Peyer's patch (tissue), 4 donors: ENCODE results near the gene PIH1D2. TPM values are rescaled to one million over a fixed set of nuclear protein-coding genes. Genes with fewer than 3 reads are reported as not detected.
A peak's percentile ranks its signal among the peaks of the same experiment; 100 is the strongest.

Experiments
- DNase-seq, 3 donors: peaks; one replicate each; pipeline ENCODE4 v3.0.0-alpha.2; 2017 to 2019
- H3K27ac ChIP-seq, 4 donors: fragments of 200-600 bp; sonication (generic); one replicate each; pipeline ENCODE4 v1.5.1; 2016 to 2019
- H3K27me3 ChIP-seq, 2 donors: fragments of 200-600 bp; sonication (generic); one replicate each; pipeline ENCODE4 v1.5.1; 2019
- H3K36me3 ChIP-seq, 3 donors: fragments of 200-600 bp; sonication (generic); one replicate each; pipeline ENCODE4 v1.5.1; 2016 to 2019
- H3K4me1 ChIP-seq, 4 donors: fragments of 200-600 bp; sonication (generic); one replicate each; pipeline ENCODE4 v1.5.1; 2016 to 2019
- H3K4me3 ChIP-seq, 4 donors: fragments of 200-600 bp; sonication (generic); 1 replicate in 3 of 4; 2 replicates in 1 of 4; pipeline ENCODE4 v1.5.1; 2016 to 2019; ENCODE audit warnings: mild to moderate bottlenecking in 1 of 4
- H3K9me3 ChIP-seq, 4 donors: fragments of 200-600 bp; sonication (generic); one replicate each; pipeline ENCODE4 v1.5.1; 2016 to 2019; ENCODE audit warnings: mild to moderate bottlenecking in 1 of 4
- POLR2A ChIP-seq, 2 donors: fragments of 450-650 bp; IDR thresholded peaks; one replicate each; pipeline ENCODE4 v1.5.1; 2017; ENCODE audit warnings: antibody characterized with exemption in 2 of 2, mild to moderate bottlenecking in 2 of 2, moderate library complexity in 2 of 2
- small RNA-seq, 2 donors: library from RNA; depleted of rRNA; stranded (forward); fragments of <200 nt; gene quantifications; one replicate each; pipeline ENCODE3, GENCODE V24; 2016
- total RNA-seq, 4 donors: library from RNA; depleted of rRNA; stranded (reverse); fragments of >200 nt; gene quantifications; one replicate each; pipeline ENCODE4 v1.1.0, GENCODE V29; 2016
- TF ChIP-seq, protein P1 (sequence below), 6 experiments: fragments of 450-650 bp in 4 of 6; fragments of 200-600 bp in 2 of 6; sonication (generic) in 1 of 6; IDR thresholded peaks; one replicate each; pipeline ENCODE4 v1.5.1; 2017 to 2019; ENCODE audit warnings: antibody characterized with exemption in 6 of 6, mild to moderate bottlenecking in 3 of 6, moderate library complexity in 1 of 6

PIH1D2 gene
- total RNA-seq, 4 donors from 2014 or later = 2.8 to 11.6 TPM; not detected in 2

GRCh38 chr11:112024178-112024772, 49.5 kb downstream of the PIH1D2 start:
- Histone ChIP-seq H3K9me3 (no peaks in the 10 kb centered on the region), H3K27me3 (no peaks in the 10 kb centered on the region), H3K4me1 (peaks cover 0 to 10% (median 0%) of the 10 kb centered on the region in 4 donors), H3K4me3 (peak overlapping the region; percentile 61 to 70 (median 64)), H3K36me3 (peaks cover 0 to 28% (median 0%) of the 10 kb centered on the region in 3 donors), H3K27ac (peak overlapping the region; percentile 85 to 91 (median 87))
- peak in 1 of 3 donors; percentile 59 for DNase-seq
- TF ChIP-seq, protein P1, sequence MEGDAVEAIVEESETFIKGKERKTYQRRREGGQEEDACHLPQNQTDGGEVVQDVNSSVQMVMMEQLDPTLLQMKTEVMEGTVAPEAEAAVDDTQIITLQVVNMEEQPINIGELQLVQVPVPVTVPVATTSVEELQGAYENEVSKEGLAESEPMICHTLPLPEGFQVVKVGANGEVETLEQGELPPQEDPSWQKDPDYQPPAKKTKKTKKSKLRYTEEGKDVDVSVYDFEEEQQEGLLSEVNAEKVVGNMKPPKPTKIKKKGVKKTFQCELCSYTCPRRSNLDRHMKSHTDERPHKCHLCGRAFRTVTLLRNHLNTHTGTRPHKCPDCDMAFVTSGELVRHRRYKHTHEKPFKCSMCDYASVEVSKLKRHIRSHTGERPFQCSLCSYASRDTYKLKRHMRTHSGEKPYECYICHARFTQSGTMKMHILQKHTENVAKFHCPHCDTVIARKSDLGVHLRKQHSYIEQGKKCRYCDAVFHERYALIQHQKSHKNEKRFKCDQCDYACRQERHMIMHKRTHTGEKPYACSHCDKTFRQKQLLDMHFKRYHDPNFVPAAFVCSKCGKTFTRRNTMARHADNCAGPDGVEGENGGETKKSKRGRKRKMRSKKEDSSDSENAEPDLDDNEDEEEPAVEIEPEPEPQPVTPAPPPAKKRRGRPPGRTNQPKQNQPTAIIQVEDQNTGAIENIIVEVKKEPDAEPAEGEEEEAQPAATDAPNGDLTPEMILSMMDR (IDR thresholded peaks at IDR 0.05) = no peak
- TF ChIP-seq POLR2A (IDR thresholded peaks at IDR 0.05) = no peak

DNA sequence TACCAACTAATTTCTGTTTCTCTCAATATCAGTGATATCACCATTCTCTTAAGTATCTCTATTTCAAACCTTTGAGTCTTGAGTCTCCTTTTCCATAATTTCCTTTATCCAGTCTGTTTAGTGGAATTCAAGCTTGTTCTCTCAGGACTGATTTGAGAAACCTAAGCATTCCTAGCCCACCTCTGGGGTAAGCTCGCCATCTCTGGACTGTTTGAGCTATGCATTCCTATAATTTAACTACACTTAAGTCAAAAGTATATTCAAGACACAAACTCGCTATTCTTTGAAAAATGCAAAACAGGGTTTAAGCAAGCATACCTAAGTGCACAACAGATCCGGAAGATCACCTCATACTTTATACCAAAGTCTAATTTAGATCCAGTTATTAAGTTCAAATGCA, 50.7 kb downstream of the PIH1D2 start:
- Histone ChIP-seq H3K4me1 (peaks cover 0 to 10% (median 0%) of the 10 kb centered on the region in 4 donors), H3K27ac (no peak overlapping the region), H3K9me3 (no peaks in the 10 kb centered on the region), H3K27me3 (no peaks in the 10 kb centered on the region), H3K4me3 (no peak overlapping the region), H3K36me3 (peaks cover 0 to 28% (median 0%) of the 10 kb centered on the region in 3 donors)
- DNase-seq = no peak
- TF ChIP-seq, protein P1 (IDR thresholded peaks at IDR 0.05) = no peak
- no peak for TF ChIP-seq POLR2A (IDR thresholded peaks at IDR 0.05)

GRCh38 chr11:112019066-112019465, 54.8 kb downstream of the PIH1D2 start:
- TF ChIP-seq, protein P1 (IDR thresholded peaks at IDR 0.05) = no peak
- no peak for TF ChIP-seq POLR2A (IDR thresholded peaks at IDR 0.05)
- Histone ChIP-seq H3K4me1 (peaks cover 0 to 6% (median 3%) of the 10 kb centered on the region in 4 donors), H3K27me3 (no peaks in the 10 kb centered on the region), H3K9me3 (no peaks in the 10 kb centered on the region), H3K27ac (no peak overlapping the region), H3K36me3 (peaks cover 0 to 25% (median 0%) of the 10 kb centered on the region in 3 donors), H3K4me3 (no peak overlapping the region)
- no peak for DNase-seq

Small RNA genes within 50 kb of the gene (small RNA-seq; reads per million reads assigned to genes)
- 0 reads per million in 2 donors for gene AP000907.3
- 0 reads per million in 2 donors for gene RNU6-893P

Other genes starting within 250 kb of the PIH1D2 start
- 10 to 100 TPM; 14.0 to 32.4 (median 31.7) TPM for gene ALG9, start 202.4 kb downstream of the PIH1D2 start, total RNA-seq
- 1 to 10 TPM in 2 of 4 donors, under 1 TPM in 2; 0.53 to 1.7 (median 1.1) TPM for gene FDXACB1, start 194.9 kb downstream of the PIH1D2 start, total RNA-seq
- 10 to 100 TPM in 3 of 4 donors, not detected in 1; 11.9 to 22.6 (median 16.0) TPM for gene CFAP68, start 194.5 kb downstream of the PIH1D2 start, total RNA-seq
- 10 to 100 TPM in 3 of 4 donors, 1 to 10 TPM in 1; 7.7 to 32.2 (median 14.9) TPM for gene CRYAB, start 162.2 kb downstream of the PIH1D2 start, total RNA-seq
- 1 to 10 TPM in 1 of 4 donors, under 1 TPM in 1, not detected in 2; 0.94 to 2.5 TPM for gene HSPB2, start 161.3 kb downstream of the PIH1D2 start, total RNA-seq
- 10 to 100 TPM in 2 of 4 donors, 1 to 10 TPM in 2; 4.1 to 15.7 (median 10.4) TPM for gene C11orf52, start 155.1 kb downstream of the PIH1D2 start, total RNA-seq
- gene DIXDC1, start 136.7 kb downstream of the PIH1D2 start, total RNA-seq = 10 to 100 TPM in 3 of 4 donors, 1 to 10 TPM in 1; 9.8 to 37.1 (median 15.1) TPM
- gene DLAT, start 48.6 kb downstream of the PIH1D2 start, total RNA-seq = 10 to 100 TPM; 23.2 to 28.6 (median 27.0) TPM
- gene NKAPD1, start 282 bp upstream of the PIH1D2 start, total RNA-seq = 10 to 100 TPM; 10.1 to 28.1 (median 11.8) TPM
- gene TIMM8B, start 12.7 kb upstream of the PIH1D2 start, total RNA-seq = 10 to 100 TPM; 27.8 to 33.3 (median 29.8) TPM
- gene SDHD, start 12.9 kb upstream of the PIH1D2 start, total RNA-seq = 100 to 1,000 TPM; 114 to 290 (median 149) TPM
- 10 to 100 TPM; 19.0 to 57.4 (median 42.5) TPM for gene IL18, start 90.1 kb upstream of the PIH1D2 start, total RNA-seq
- 1 to 10 TPM in 1 of 4 donors, not detected in 3; 2.0 TPM for gene TEX12, start 93.4 kb upstream of the PIH1D2 start, total RNA-seq
- 10 to 100 TPM in 3 of 4 donors, 1 to 10 TPM in 1; 9.9 to 56.2 (median 25.4) TPM for gene BCO2, start 101.5 kb upstream of the PIH1D2 start, total RNA-seq
- gene PTS, start 152.4 kb upstream of the PIH1D2 start, total RNA-seq = 10 to 100 TPM; 15.7 to 34.3 (median 24.5) TPM
- gene PLET1, start 186.8 kb upstream of the PIH1D2 start, total RNA-seq = not detected